Loucy (cell line): ENCODE data around the gene CD7.

Source experiments
- H2AFZ ChIP-seq: fragments of 200-600 bp; sonication (generic); 2 replicates; pipeline ENCODE4 v1.6.0; 2016; ENCODE audit warnings: antibody characterized with exemption, mild to moderate bottlenecking, low read length, moderate library complexity
- H3F3A ChIP-seq: fragments of 200-600 bp; 2 replicates; pipeline ENCODE4 v1.6.0; 2016; ENCODE audit warnings: antibody characterized with exemption, low read depth, mild to moderate bottlenecking
- H3K27me3 ChIP-seq: fragments of 200-600 bp; sonication (generic); 2 replicates; pipeline ENCODE4 v1.6.1; 2014; ENCODE audit warnings: low read length, mild to moderate bottlenecking; ENCODE audit not compliant: insufficient read depth, poor library complexity, severe bottlenecking
- H3K36me3 ChIP-seq: fragments of 200-600 bp; sonication (generic); 2 replicates; pipeline ENCODE4 v1.6.1; 2016; ENCODE audit warnings: low read length; ENCODE audit not compliant: insufficient read depth
- H3K4me1 ChIP-seq: fragments of 200-600 bp; sonication (generic); 2 replicates; pipeline ENCODE4 v1.5.1; 2014; ENCODE audit warnings: low read length, mild to moderate bottlenecking; ENCODE audit not compliant: insufficient read depth, poor library complexity, severe bottlenecking
- H3K4me2 ChIP-seq: fragments of 200-600 bp; sonication (generic); 2 replicates; pipeline ENCODE4 v1.6.0; 2014; ENCODE audit warnings: antibody characterized with exemption, low read length, low read depth, mild to moderate bottlenecking; ENCODE audit not compliant: poor library complexity, severe bottlenecking
- H3K4me3 ChIP-seq: fragments of 200-600 bp; sonication (generic); 2 replicates; pipeline ENCODE4 v1.5.1; 2014; ENCODE audit warnings: low read length, mild to moderate bottlenecking, mixed read lengths; ENCODE audit not compliant: poor library complexity, severe bottlenecking
- H3K79me2 ChIP-seq: fragments of 200-600 bp; sonication (generic); 2 replicates; pipeline ENCODE4 v1.6.1; 2014; ENCODE audit warnings: low read length; ENCODE audit not compliant: insufficient read depth
- H3K9ac ChIP-seq: fragments of 200-600 bp; sonication (generic); 2 replicates; pipeline ENCODE4 v1.6.0; 2014; ENCODE audit warnings: mild to moderate bottlenecking, low read depth, low read length, moderate library complexity; ENCODE audit not compliant: poor library complexity, severe bottlenecking
- H3K9me2 ChIP-seq: fragments of 200-600 bp; sonication (generic); replicated peaks from 2 replicates; pipeline ENCODE4 v1.6.1; 2016; ENCODE audit warnings: low read depth, low read length, mixed read lengths
- H3K9me3 ChIP-seq: fragments of 200-600 bp; sonication (generic); 2 replicates; pipeline ENCODE4 v1.6.1; 2014; ENCODE audit warnings: mild to moderate bottlenecking, antibody characterized with exemption, low read length, low read depth; ENCODE audit not compliant: insufficient read depth
- H4K20me1 ChIP-seq: fragments of 200-600 bp; sonication (generic); 2 replicates; pipeline ENCODE4 v1.6.0; 2014; ENCODE audit warnings: antibody characterized with exemption, low read length, mild to moderate bottlenecking; ENCODE audit not compliant: insufficient read depth, poor library complexity, severe bottlenecking
- CTCF ChIP-seq: fragments of 200-600 bp; sonication (generic); conservative IDR thresholded peaks from 2 replicates; pipeline ENCODE4 v1.5.1; 2014; ENCODE audit warnings: mild to moderate bottlenecking, antibody characterized with exemption, low read length
- EZH2phosphoT487 ChIP-seq: fragments of 200-600 bp; IDR thresholded peaks from 2 replicates; pipeline ENCODE4 v1.6.1; 2018; ENCODE audit warnings: antibody characterized with exemption, mild to moderate bottlenecking, moderate library complexity, borderline replicate concordance

The CD7 gene

GRCh38 chr17:82342361-82343079 lies 25.1 kb upstream of the CD7 start:
- Histone ChIP-seq H3F3A (no peaks in the 10 kb centered on the region), H3K9me2 (no peaks in the 10 kb centered on the region), H3K9ac (no peak overlapping the region), H3K79me2 (no peaks in the 10 kb centered on the region), H3K4me3 (no peak overlapping the region), H3K4me1 (no peaks in the 10 kb centered on the region), H3K9me3 (no peaks in the 10 kb centered on the region), H4K20me1 (no peaks in the 10 kb centered on the region), H2AFZ (no peak overlapping the region), H3K27me3 (no peaks in the 10 kb centered on the region), H3K36me3 (no peaks in the 10 kb centered on the region), H3K4me2 (no peak overlapping the region)
- TF ChIP-seq CTCF = no peak
- TF ChIP-seq EZH2phosphoT487 = no peak

GRCh38 chr17:82339634-82340580 lies 22.5 kb upstream of the CD7 start:
- H3K4me2 ChIP-seq = no peak overlapping the region
- TF ChIP-seq EZH2phosphoT487 = no peak
- TF ChIP-seq CTCF = no peak
- no peaks in the 10 kb centered on the region for H3K36me3 ChIP-seq
- no peaks in the 10 kb centered on the region for H3K79me2 ChIP-seq
- no peaks in the 10 kb centered on the region for H3K9me3 ChIP-seq
- H3K4me3 ChIP-seq = no peak overlapping the region
- no peak overlapping the region for H2AFZ ChIP-seq
- H3K9ac ChIP-seq = no peak overlapping the region
- H3K27me3 ChIP-seq = no peaks in the 10 kb centered on the region
- H3F3A ChIP-seq = no peaks in the 10 kb centered on the region; the same call in 1 of the 2 replicates
- no peaks in the 10 kb centered on the region for H3K9me2 ChIP-seq
- H4K20me1 ChIP-seq = no peaks in the 10 kb centered on the region
- H3K4me1 ChIP-seq = peaks cover 10% of the 10 kb centered on the region

GRCh38 chr17:82338858-82339633 lies 21.6 kb upstream of the CD7 start:
- no peak overlapping the region for H3K4me3 ChIP-seq
- H3K36me3 ChIP-seq = no peaks in the 10 kb centered on the region
- H3K4me1 ChIP-seq = peaks cover 18% of the 10 kb centered on the region
- H2AFZ ChIP-seq = no peak overlapping the region; the same call in 1 of the 2 replicates
- H3F3A ChIP-seq = no peaks in the 10 kb centered on the region; the same call in 1 of the 2 replicates
- no peak overlapping the region for H3K9ac ChIP-seq
- no peaks in the 10 kb centered on the region for H3K27me3 ChIP-seq
- TF ChIP-seq EZH2phosphoT487 (no peak), CTCF (no peak)
- no peaks in the 10 kb centered on the region for H3K79me2 ChIP-seq
- no peaks in the 10 kb centered on the region for H3K9me2 ChIP-seq
- no peaks in the 10 kb centered on the region for H4K20me1 ChIP-seq
- no peaks in the 10 kb centered on the region for H3K9me3 ChIP-seq
- H3K4me2 ChIP-seq = no peak overlapping the region
